HG02678 (cell line): Measurements from ENCODE around the gene SLC27A5.

ENCODE experiments used
- ATAC-seq: cut with Tn5 transposase; IDR thresholded peaks from one replicate; pipeline ENCODE4 v1.9.1; 2021; ENCODE audit warnings: mild to moderate bottlenecking, moderate library complexity; ENCODE audit not compliant: unreplicated experiment

SLC27A5 gene, protein sequence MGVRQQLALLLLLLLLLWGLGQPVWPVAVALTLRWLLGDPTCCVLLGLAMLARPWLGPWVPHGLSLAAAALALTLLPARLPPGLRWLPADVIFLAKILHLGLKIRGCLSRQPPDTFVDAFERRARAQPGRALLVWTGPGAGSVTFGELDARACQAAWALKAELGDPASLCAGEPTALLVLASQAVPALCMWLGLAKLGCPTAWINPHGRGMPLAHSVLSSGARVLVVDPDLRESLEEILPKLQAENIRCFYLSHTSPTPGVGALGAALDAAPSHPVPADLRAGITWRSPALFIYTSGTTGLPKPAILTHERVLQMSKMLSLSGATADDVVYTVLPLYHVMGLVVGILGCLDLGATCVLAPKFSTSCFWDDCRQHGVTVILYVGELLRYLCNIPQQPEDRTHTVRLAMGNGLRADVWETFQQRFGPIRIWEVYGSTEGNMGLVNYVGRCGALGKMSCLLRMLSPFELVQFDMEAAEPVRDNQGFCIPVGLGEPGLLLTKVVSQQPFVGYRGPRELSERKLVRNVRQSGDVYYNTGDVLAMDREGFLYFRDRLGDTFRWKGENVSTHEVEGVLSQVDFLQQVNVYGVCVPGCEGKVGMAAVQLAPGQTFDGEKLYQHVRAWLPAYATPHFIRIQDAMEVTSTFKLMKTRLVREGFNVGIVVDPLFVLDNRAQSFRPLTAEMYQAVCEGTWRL

DNA sequence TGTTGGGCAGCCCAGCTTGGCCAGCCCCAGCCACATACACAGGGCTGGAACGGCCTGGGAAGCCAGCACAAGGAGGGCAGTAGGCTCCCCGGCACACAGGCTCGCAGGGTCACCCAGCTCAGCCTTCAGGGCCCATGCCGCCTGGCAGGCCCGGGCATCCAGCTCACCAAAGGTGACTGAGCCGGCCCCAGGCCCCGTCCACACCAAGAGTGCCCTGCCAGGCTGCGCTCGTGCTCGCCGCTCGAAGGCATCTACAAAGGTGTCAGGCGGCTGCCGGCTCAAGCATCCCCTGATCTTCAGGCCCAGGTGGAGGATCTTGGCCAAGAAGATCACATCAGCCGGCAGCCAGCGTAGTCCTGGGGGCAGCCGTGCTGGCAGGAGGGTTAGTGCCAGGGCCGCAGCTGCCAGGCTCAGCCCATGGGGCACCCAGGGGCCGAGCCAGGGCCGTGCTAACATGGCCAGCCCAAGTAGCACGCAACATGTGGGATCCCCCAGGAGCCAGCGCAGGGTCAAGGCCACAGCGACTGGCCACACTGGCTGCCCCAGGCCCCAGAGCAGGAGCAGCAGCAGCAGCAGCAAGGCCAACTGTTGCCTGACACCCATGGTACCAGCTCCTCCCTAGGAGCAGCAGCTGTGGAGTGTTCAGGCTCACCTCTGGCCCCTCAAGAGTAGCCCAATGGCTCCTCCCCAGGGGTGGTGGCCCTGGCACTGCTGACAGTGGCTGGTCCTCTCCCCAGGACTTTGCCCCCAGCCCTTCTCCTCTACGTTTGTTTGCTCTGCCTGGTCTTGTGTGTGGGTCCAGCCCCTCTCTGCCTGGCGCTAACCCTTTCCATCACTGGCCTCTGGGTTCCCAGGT, at the start of gene SLC27A5:
Gene SLC27A5 (minus strand): TSS at position 640 of the 856 bp plus-strand sequence. CDS start 37 bp downstream, at position 603.
- no peak for ATAC-seq

DNA sequence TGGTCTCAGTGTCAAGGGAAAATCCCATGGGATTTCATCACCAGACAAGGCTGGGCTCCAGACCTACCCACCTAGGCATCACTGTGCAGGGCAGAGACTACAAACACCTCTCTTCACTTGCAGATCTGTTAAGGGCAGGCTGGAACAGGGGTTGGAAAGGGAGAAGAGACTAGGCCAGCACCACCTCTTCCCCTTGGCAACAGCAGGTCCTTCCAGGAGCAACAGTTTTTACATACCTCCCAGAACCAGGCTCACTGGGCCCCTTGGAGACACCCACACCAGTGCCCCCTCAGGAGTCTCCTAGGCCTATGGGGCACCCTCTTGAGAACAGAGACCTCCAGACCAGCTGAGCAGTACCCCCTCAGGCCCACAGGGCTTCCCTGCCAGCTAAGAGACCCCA, 49.1 kb upstream of the SLC27A5 start:
- no peak for ATAC-seq

DNA sequence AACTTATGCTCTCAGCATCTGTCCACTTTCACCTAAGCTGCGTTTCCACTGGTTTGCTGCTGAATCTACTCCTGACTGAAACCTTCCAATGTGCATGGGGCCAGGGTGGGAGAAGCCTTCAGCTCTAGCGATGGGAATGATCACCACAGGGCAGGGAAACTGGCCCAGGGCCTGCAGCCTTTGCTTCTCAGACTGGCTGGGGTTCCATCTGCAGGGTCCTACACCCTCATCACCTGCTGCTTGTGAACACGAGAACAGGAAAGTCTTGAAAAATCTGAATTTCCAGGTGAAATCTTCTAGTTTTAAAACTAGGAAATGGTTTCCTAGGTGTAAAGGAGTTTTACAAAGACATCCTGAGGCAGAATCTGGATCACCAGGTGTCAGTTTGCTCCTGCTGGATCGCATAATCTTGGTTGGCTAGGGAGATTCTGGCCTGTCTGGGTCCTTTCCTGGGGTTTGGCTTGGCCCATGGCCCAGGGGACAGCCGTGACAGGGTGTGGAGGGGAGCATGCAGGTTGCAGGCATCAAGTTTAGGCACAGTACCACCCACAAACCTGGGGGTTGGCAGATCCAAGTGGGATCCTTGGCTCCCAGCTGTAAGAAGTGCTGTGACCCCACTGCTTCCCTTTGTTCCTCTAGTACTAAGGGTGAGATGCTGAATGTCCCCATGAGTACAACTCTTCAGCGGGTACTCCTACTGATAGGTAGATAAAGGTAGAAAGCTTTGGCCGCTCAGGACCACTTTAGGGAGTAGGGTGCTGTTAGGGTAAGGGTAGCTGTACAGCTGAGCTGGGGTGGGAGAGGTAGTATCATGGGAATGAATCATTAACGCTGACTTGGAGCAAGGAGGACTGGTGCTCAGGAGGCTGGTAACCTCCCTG, 48.5 kb upstream of the SLC27A5 start:
- ATAC-seq: no peak

DNA sequence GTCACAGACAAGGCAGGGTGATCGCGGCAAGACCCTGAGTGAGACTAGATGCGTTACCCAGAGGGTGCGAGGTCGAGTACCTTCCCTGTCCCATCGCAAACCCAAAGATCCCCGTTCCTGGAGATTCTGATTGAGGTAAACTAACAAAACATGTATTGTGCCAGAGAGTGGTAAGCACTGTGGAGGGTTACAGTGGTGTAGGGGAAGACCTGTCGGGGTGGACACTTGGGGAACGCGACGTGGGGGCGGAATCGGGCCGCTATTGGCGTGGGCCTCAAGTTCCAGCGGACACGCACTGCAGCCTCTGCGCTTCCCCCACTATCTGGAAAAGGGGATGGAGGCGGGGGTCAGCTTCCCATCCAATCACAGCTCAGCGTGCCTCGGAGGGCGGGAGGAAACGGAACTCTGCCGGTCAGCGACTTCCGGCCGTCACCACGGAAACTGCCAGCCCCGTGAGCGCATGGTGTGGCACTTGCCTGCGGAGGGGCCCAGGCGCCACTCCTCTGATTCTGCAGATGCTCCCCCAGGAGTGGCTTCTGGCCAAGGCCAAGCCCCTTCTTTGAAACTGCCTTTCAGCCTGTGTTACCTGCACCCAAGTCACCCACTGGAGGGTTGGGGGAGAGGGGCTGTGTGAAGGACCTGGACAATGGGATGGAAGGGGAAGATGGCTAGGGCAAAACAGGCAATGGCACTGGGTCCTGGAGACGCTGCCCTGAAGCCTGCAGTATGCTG, 47.6 kb upstream of the SLC27A5 start:
- ATAC-seq: peak; percentile 31

DNA sequence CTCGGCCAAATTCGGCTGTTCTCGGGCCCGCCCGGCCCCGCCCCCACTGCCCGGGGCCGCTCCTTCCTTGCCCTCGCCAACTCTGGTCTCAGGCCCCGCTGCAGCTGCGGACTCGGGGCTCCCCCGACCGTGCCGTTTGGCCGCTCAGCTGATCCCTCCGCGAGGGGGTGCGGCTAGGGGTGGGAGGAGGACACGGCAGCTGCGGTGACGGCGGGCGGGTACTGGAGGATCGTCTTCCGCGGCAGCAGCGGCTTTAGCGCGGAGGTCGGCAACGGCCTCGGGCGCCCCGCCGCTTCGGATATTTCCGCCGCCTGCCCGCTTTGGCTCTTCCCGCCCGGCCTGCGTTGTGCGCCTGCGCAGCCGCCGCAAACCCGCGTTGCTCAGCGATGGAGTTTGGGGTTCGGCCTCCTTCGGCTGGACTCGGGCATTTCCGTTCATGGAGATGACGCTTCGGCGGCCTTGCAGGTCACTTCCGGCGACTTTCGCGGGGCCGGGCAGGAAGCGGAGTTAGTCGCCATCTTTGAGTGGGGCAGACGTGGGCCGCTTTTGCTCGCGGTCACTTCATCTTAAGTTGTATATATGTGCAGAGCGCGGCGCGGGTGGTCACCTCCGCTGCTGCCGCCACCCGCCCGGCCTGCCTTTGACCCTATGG, 47.0 kb upstream of the SLC27A5 start:
- ATAC-seq: peak; percentile 57

DNA sequence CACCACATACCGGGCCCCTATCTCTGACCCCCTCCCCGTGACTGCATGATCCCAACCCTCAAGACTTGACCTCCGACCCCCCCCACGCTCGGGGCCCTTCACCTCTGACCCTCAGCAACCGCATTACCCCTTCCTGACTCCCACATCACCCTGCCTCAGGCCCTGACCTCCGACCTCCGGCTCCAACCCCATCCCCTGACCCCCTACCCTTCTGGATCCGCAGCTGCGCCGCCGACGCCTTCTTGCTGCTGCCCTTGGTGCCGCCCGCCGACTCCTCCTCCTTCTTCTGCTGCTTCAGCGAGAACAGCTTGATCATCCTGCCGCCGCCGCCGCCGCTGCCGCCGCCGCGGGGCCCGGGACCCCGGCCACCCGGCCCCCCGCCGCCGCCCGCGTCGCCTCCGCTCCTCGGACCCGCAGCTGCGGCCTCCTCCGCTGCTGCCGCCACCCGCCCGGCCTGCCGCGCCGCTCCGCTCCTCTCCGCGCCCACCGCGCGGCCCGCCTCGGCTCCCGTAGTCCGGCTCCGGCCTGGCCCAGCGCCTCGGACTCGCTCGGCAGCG, 46.4 kb upstream of the SLC27A5 start, which contains the start of gene UBE2M:
Gene UBE2M (minus strand): TSS at position 546 of the 557 bp plus-strand sequence. CDS start 230 bp downstream, at position 316.
- peak; percentile 0 for ATAC-seq

DNA sequence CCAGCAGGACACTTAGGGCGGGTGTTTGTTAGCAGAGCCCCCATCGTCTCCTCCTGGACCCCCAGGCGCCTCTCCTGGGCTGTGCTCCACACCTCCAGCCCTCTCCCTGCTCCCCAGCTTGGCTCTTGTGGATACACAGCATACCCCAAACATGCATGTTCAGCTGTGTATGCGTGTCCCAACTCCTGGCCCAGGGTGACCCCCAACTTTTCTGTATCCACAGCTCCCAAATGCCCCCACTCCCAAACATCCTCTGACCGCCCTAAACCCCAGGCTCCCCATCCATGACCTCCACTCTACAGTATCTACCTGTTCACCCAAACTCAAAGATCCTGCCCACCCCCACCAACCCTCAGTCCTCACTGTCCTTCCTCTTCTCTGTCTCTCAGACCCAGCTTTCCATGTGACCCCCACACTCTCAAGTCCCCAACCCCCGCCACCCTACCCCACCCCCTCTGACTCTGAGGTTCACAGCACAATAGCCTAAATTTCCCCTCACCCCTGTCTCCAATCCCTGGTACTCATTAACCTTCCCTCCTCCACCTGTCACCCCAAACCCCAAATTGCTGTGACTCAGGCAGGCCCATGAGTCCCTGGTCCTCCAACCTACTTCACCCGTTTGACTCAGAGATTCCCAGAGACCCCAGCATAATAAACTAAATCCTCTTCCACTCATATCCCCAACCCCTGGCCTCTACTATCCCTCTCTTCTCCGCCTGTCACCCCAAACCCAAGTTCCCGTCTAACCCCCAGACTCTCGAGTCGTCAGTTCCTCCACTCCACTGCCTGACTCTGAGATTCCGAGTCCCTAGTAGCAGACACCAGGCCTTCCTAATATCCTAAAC, 45.7 kb upstream of the SLC27A5 start:
- ATAC-seq: no peak

DNA sequence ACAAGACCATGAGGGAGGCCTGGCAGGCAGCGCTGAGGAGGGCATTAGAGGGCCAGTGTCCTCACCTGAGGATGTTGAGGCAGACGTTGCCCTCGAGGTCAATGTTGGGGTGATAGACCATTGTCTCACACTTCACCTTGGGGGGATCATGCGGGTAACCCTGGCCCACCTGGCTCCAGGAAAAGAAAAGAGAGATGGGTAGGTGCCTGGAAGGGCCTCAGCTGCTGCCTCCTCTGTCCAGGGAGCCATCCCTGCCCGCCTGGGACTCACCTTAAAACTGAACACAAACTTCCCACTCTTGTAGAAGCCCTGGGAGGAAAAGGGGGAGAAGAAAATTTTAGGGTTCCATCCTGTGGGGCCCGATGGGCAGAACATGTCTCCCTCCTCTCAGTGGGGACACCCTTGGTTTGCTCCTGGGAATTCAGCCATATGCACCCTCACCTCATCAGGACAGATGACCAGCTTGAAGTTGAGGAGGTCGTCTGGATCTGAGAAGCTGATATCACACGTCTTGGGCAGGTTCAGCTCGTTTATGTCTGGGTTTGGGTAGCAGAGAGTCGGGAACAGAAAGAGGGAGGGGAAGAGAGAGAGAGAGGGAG, 44.9 kb upstream of the SLC27A5 start:
- no peak for ATAC-seq

DNA sequence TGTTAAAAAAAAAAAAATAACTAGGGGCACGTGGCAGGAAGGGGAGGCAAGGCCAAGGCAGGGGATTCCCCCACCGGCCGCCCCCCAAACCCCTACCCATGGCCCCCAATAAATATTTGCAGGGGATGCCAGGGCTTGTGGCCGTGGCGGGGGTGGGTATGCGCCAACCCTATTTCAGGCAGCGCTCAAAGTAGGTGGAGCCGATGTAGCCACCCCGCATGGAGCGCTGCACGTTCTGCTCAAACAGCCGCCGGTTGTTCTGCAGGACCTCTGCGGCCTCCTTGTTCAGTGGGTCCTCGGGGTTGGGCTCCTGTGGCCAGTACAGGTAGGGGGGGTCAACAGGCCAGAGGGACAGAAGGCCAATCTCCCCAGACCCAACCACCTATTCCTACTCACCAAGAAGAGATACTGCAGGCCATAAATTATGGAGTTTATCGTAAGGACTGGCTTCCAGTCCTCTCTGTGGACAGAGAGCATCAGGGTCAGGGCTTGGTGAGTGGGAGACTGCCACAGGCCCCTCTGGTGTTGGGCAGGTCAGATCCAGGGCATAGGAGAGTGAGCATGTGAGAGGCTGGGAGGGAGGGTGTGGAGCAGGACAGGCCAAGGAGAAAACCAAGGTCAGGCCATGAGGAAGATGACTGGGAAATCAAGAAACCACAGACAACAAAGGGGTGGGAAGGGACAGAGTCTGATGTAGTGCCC, 44.3 kb upstream of the SLC27A5 start:
- no peak for ATAC-seq

DNA sequence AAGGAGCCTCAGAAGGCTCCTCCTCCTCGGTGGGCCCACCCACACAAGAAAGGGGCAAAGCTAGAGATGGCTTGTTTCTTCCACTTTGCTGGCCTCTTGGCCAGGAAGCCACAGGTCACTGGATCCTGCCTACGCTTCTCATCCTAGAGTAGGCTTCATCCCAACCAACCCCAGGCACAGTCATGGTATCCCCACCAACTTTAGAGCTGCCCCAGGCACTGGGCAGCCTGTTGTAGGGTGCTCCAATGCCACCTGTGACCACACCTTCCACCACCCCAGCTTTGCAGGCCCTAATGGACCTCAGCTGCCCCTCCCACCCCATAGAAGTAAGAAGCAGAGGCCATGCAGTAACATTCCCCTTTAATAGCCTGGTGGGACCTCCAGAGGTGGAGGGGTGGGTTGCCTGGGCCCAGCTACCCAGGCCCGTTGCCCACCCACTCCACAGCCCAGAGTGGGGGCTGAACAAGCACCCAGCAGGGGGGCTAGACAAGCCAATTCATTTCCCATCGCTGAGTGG, 43.6 kb upstream of the SLC27A5 start:
- ATAC-seq: no peak

DNA sequence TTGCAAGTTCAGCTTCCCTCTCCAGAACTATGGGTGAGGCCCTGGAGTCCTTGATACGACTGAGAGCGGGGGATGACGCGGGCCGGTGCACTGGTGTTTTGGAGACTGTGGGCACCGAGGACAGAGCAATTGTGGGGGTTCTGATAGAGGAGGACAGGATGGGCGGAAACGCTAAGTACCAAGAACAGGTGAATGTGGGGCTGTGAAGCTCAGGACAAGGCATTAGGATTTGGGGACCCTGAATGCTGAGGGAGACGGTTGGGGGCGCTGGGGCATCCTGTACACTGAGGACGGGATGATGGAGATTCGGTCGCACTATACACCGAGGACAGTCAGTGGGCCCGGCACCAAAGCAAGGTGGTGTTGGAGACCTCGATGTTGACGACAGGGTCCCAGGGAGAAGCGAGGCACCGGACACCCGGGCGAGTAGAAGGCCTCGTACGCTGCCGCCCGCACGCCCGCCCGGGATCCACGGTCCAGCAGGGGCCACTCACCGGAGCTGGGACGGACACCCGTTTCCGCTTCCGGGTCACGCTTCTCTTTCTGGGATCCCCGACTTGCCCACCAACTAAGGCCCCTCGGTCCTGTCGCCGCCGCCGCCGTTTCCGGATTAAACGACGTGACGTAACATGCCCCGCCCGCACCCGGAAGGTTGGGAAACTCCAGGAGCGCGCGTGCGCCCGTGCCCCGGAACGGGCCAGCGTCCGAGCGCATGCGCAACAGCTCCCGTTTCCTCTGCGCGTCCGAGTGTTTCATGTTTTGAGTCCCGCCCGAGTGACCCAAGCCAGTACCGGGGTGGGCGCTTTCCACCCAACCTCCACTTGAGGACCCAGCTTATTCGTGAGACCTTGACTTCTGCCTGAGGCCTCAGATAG, 42.9 kb upstream of the SLC27A5 start, which contains the start of gene CHMP2A:
Gene CHMP2A (minus strand): TSS at position 612 of the 875 bp plus-strand sequence. CDS start 893 bp downstream, outside the sequence.
- ATAC-seq: peak; percentile 35

DNA sequence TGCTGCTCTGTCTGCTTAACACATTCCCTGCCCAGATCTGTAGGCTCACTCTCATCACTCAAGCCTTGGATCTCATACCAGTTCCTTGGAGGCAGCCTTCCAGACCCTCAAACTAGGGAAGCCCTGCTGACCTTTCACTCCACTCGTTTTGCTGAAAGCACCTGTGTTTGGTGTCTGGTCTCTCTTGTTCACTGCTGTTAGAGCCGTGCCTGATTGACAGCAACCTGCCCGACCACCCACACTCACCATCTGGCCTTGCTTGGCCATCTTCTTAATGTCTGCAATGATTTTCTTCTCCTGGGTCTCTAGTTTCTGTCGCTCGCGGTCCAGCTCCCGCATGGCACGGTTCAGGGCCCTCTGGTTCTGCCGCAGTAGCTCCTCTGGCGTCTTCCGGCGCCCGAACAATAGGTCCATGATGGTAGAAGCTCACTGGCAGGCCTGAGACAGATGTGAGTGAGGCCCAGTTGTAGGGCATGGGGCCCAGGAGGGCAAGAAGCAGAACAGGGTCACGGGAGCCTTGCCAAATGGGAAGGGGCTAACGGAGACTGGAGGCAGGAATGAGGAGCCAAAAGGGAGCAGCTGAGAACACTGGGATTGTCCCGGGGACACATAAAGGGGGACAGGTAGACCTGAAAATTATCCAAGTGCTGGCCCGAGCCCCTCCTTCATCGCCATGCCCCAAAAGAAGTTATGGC, 42.2 kb upstream of the SLC27A5 start:
- no peak for ATAC-seq

DNA sequence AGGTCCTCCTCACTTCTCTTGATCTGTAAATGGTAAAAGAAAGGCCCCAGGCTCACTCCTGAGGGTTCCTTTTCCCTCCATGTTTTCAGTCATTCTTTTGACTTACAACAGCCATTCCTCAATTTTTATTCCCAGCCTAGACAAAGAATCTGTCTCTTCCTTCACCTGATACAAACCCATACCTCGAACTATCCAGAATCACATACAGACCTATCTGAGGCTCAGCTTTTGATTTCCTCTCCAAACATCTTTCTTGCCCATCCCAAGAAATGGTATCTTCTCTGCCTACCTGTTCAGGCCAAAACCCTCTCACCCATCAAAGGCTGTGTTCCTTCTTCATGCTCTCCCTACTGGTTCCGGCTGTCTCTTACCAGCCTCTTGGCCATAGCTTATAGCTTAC, 40.9 kb upstream of the SLC27A5 start:
- no peak for ATAC-seq

DNA sequence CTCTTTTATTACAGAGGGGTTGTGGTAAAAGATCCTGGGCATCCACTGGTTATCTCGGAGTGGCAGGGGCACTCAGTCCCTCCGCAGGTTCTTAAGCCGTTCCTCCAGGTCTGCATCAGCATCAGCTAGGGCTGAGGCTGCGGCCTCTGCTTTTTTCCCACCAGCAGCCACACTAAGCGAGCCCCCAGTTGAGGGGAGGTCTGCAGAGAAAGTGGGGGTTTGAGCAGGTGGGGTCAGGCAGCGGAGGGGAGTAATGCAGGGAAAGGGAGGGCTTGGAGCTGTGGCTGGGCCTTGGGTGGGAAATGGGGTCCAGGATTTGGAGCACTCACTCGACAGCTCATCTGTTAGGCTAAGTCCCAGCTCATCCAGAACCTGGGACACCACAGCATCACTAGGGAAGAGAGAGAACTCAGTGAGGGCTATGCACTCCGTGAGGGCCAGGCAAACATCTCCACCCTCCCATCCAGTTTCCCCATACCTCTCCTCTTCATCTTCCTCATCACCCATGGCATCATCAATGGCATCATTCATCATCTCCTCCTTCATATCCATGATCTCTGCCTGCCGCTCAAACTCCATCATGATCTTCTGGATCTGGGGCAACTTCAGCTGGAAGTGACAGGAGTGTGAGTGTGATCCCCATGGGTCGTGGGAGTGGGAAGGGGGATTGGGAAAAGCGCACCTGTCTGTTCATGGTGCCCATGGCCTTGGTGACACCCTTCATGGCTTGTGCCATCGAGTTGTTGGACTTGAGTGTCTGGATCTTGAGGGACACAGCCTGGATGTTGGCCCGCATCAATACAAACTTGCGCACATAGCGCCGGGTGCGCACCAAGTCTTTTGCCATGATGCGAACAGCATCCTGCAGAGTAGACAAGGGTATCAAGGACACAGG, 40.0 kb upstream of the SLC27A5 start:
- ATAC-seq: no peak
